ENCODE measurements around the gene PXN.
"Not testable (repeated sequence)": the region's sequence is repeated elsewhere in the genome, so short reads cannot be mapped to it uniquely, and the experiment has no call there.

The PXN gene

GRCh38 chr12:120260607-120261006 is 4.9 kb downstream of the PXN start:
- Histone ChIP-seq H3K36me3 (ENCODE audit: insufficient read depth, insufficient read length, low read length) (peaks cover 55% of the 10 kb centered on the region), H3K4me3 (ENCODE audit: insufficient read length, low read depth) (no peak overlapping the region), H3K4me1 (ENCODE audit: insufficient read depth, insufficient read length) (peaks cover 37% of the 10 kb centered on the region), H3K27me3 (ENCODE audit: insufficient read depth, insufficient read length) (no peaks in the 10 kb centered on the region), H3K9me3 (ENCODE audit: insufficient read depth, low read length) (no peaks in the 10 kb centered on the region), H3K9ac (ENCODE audit: insufficient read length, low read depth) (no peak overlapping the region)
- no peak for TF ChIP-seq YY1 (IDR thresholded peaks at IDR 0.05; ENCODE audit: insufficient read depth, insufficient read length)
- TF ChIP-seq SUZ12 (IDR thresholded peaks at IDR 0.05; ENCODE audit: extremely low read depth, insufficient read depth, insufficient read length): no peak
- TF ChIP-seq ZNF274 (IDR thresholded peaks at IDR 0.05; ENCODE audit: low read depth, low read length): no peak
- DNase-seq (ENCODE audit: low read depth, low spot score): no peak

- H3K9ac ChIP-seq (ENCODE audit: insufficient read length, low read depth): no peak overlapping the region
- no peak for TF ChIP-seq ZNF274 (IDR thresholded peaks at IDR 0.05; ENCODE audit: low read depth, low read length)
- no peak for TF ChIP-seq SUZ12 (IDR thresholded peaks at IDR 0.05; ENCODE audit: extremely low read depth, insufficient read depth, insufficient read length)
- TF ChIP-seq YY1 (IDR thresholded peaks at IDR 0.05; ENCODE audit: insufficient read depth, insufficient read length): no peak
Observed at GRCh38 chr12:120259418-120260202, 5.9 kb downstream of the PXN start.

DNA sequence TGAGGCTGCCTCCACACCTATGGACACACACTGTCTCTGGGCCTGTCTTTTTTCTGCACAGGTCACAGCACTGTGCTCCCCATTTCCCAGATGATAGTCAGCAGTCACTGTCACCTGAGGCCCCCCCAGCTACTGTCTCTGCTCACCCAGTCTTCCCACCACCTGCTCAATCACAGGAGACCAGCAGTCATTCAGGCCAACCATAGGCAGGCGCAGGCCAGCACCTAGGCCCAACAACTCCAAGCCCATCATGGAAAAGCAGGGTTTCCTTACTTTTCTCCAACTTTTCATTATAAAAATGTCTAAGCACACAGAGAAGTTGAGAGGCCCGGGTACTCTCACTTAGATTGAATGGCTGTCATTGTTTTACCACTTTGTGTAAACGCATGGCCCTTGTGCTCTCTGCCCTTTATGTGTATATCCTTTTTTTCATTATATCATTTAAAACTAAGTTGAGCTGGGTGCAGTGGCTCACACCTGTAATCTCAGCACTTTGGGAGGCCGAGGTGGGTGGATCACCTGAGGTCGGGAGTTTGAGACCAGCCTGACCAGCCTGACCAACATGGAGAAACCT is 7.1 kb downstream of the PXN start:
- peaks cover 28% of the 10 kb centered on the region for H3K4me1 ChIP-seq (ENCODE audit: insufficient read depth, insufficient read length)
- H3K9ac ChIP-seq (ENCODE audit: insufficient read length, low read depth): no peak overlapping the region
- no peaks in the 10 kb centered on the region for H3K9me3 ChIP-seq (ENCODE audit: insufficient read depth, low read length)
- H3K36me3 ChIP-seq (ENCODE audit: insufficient read depth, insufficient read length, low read length): peaks cover 60% of the 10 kb centered on the region
- no peak overlapping the region for H3K4me3 ChIP-seq (ENCODE audit: insufficient read length, low read depth)
- DNase-seq (ENCODE audit: low read depth, low spot score): no peak
- TF ChIP-seq ZNF274 (IDR thresholded peaks at IDR 0.05; ENCODE audit: low read depth, low read length) (no peak), SUZ12 (IDR thresholded peaks at IDR 0.05; ENCODE audit: extremely low read depth, insufficient read depth, insufficient read length) (no peak), YY1 (IDR thresholded peaks at IDR 0.05; ENCODE audit: insufficient read depth, insufficient read length) (no peak)
- H3K27me3 ChIP-seq (ENCODE audit: insufficient read depth, insufficient read length): no peaks in the 10 kb centered on the region

More at GRCh38 chr12:120259418-120260202, 5.9 kb downstream of the PXN start:
- Histone ChIP-seq H3K4me1 (ENCODE audit: insufficient read depth, insufficient read length) (peaks cover 37% of the 10 kb centered on the region), H3K9me3 (ENCODE audit: insufficient read depth, low read length) (no peaks in the 10 kb centered on the region), H3K36me3 (ENCODE audit: insufficient read depth, insufficient read length, low read length) (peaks cover 63% of the 10 kb centered on the region), H3K4me3 (ENCODE audit: insufficient read length, low read depth) (no peak overlapping the region), H3K27me3 (ENCODE audit: insufficient read depth, insufficient read length) (no peaks in the 10 kb centered on the region)
- no peak for DNase-seq (ENCODE audit: low read depth, low spot score)

DNA sequence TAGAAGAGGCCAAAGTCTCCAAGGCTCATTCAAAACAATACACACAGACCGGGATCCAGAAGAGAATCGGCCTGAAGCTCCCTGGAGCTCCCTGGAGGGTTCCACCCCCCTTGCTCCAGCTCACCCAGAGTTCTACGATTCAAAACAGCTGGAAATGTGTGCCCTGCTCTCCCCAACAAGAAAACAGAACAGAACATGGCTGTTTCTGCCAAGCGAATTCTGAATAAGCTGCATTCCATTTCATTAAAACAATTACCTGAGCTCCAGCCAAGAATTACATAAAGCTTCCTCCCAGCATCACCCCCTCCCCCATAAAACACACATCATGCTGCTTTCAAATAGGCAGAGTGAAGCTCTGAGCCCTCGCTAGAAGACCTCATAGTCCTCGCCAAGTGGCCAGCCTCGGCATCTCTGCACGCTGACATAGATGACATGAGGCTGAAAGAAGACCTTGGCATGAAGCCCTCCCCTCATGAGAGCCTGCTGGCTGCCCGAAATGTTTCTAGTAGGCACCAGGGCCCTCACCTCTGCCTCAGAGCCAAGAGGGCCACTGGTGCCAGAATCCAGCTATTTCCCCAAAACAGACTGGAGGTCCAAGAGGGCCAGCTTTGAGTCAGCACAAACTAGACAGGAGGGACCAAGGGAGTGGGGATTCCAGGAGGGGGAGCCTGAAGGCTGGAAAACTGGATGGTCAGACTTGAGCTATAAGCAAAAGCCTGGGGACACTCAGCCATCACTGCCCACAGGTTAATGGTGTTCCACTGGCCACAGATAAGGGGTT is 8.3 kb downstream of the PXN start:
- TF ChIP-seq ZNF274 (IDR thresholded peaks at IDR 0.05; ENCODE audit: low read depth, low read length) (no peak), SUZ12 (IDR thresholded peaks at IDR 0.05; ENCODE audit: extremely low read depth, insufficient read depth, insufficient read length) (no peak), YY1 (IDR thresholded peaks at IDR 0.05; ENCODE audit: insufficient read depth, insufficient read length) (no peak)
- H3K9me3 ChIP-seq (ENCODE audit: insufficient read depth, low read length): no peaks in the 10 kb centered on the region
- no peak for DNase-seq (ENCODE audit: low read depth, low spot score)
- H3K4me3 ChIP-seq (ENCODE audit: insufficient read length, low read depth): no peak overlapping the region
- H3K36me3 ChIP-seq (ENCODE audit: insufficient read depth, insufficient read length, low read length): peaks cover 56% of the 10 kb centered on the region
- no peaks in the 10 kb centered on the region for H3K27me3 ChIP-seq (ENCODE audit: insufficient read depth, insufficient read length)
- no peak overlapping the region for H3K9ac ChIP-seq (ENCODE audit: insufficient read length, low read depth)
- H3K4me1 ChIP-seq (ENCODE audit: insufficient read depth, insufficient read length): peaks cover 17% of the 10 kb centered on the region

GRCh38 chr12:120254809-120255208 is 10.7 kb downstream of the PXN start:
- Histone ChIP-seq H3K27me3 (ENCODE audit: insufficient read depth, insufficient read length) (no peaks in the 10 kb centered on the region), H3K4me3 (ENCODE audit: insufficient read length, low read depth) (no peak overlapping the region), H3K4me1 (ENCODE audit: insufficient read depth, insufficient read length) (peaks cover 14% of the 10 kb centered on the region)

DNA sequence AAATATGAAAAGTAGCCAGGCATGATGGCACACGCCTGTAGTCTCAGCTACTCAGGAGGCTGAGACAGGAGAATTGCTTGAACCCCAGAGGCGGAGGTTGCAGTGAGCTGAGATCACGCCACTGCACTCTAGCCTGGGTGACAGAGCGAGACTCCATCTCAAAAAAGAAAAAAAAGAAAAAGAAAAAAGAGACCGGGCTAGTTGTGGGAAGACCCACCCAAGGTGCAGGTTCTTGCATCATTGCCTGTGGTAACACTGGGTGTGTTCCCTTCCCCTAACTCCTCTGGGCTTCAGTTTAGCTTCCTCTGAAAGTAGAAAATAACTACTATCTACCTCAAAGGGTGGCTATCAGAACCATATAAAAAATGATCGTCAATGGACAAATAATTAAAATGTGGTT is 12.2 kb downstream of the PXN start:
- Histone ChIP-seq H3K36me3 (ENCODE audit: insufficient read depth, insufficient read length, low read length) (peaks cover 51% of the 10 kb centered on the region), H3K4me1 (ENCODE audit: insufficient read depth, insufficient read length) (peaks cover 14% of the 10 kb centered on the region)
- H3K27me3 ChIP-seq (ENCODE audit: insufficient read depth, insufficient read length); H3K9me3 ChIP-seq (ENCODE audit: insufficient read depth, low read length); H3K9ac ChIP-seq (ENCODE audit: insufficient read length, low read depth); DNase-seq (ENCODE audit: low read depth, low spot score); H3K4me3 ChIP-seq (ENCODE audit: insufficient read length, low read depth): not testable (repeated sequence)

More at GRCh38 chr12:120254809-120255208, 10.7 kb downstream of the PXN start:
- H3K9me3 ChIP-seq (ENCODE audit: insufficient read depth, low read length): no peaks in the 10 kb centered on the region
- no peak overlapping the region for H3K9ac ChIP-seq (ENCODE audit: insufficient read length, low read depth)
- no peak for TF ChIP-seq ZNF274 (IDR thresholded peaks at IDR 0.05; ENCODE audit: low read depth, low read length)
- TF ChIP-seq YY1 (IDR thresholded peaks at IDR 0.05; ENCODE audit: insufficient read depth, insufficient read length): no peak
- no peak for TF ChIP-seq SUZ12 (IDR thresholded peaks at IDR 0.05; ENCODE audit: extremely low read depth, insufficient read depth, insufficient read length)
- H3K36me3 ChIP-seq (ENCODE audit: insufficient read depth, insufficient read length, low read length): peaks cover 47% of the 10 kb centered on the region
- no peak for DNase-seq (ENCODE audit: low read depth, low spot score)
